Colonic mucosa (tissue), 4 donors: ENCODE data around the gene RARRES1. TPM values are rescaled to one million over a fixed set of nuclear protein-coding genes. Genes with fewer than 3 reads are reported as not detected.
A peak's percentile ranks its signal among the peaks of the same experiment; 100 is the strongest.

Experiments
- DNase-seq: peaks from one replicate; pipeline ENCODE4 v3.0.0-alpha.2; 2020
- H3K27ac ChIP-seq: fragments of 200-600 bp; one replicate; pipeline ENCODE4 v1.8.0; 2021
- H3K27me3 ChIP-seq: fragments of 200-600 bp; one replicate; pipeline ENCODE4 v1.8.0; 2021
- H3K36me3 ChIP-seq: fragments of 200-600 bp; one replicate; pipeline ENCODE4 v1.8.0; 2021
- H3K4me1 ChIP-seq: fragments of 200-600 bp; one replicate; pipeline ENCODE4 v1.8.0; 2021; ENCODE audit warnings: mild to moderate bottlenecking
- H3K4me3 ChIP-seq: fragments of 200-600 bp; one replicate; pipeline ENCODE4 v1.8.0; 2021
- H3K9ac ChIP-seq, 2 donors: one replicate each; pipeline ENCODE4 v1.7.0; 2013; ENCODE audit warnings: control low read depth in 2 of 2, low read depth in 2 of 2, low read length in 2 of 2
- H3K9me3 ChIP-seq: fragments of 200-600 bp; one replicate; pipeline ENCODE4 v1.8.0; 2021
- CTCF ChIP-seq: fragments of 200-600 bp; IDR thresholded peaks from one replicate; pipeline ENCODE4 v1.8.0; 2022; ENCODE audit warnings: antibody characterized with exemption, mild to moderate bottlenecking
- intact Hi-C: fragments of 100-400 bp; cut with DNase I; formaldehyde crosslinking; loops from one replicate; pipeline ENCODE4 v1.14.1; 2022
- total RNA-seq, 2 donors: library from RNA; stranded (reverse); fragmentation: NEBNext Ultra II Directional in 1 of 2; extraction: Animal tissue kit (Norgen Biotek cat#: 25700) in 1 of 2; gene quantifications; one replicate each; pipeline ENCODE4 v1.2.1, GENCODE V29; 2021
- donor health status: healthy.
- donor health status: DM: no; HTN: no; CAD: no.
- donor health status: DM: no; HTN: no; CAD: no.

Gene RARRES1
- total RNA-seq, 2 donors from 2014 or later = 30.6 to 79.5 TPM

- Histone ChIP-seq H3K9ac (no peak overlapping the region), H3K4me3 (no peak overlapping the region), H3K9me3 (no peaks in the 10 kb centered on the region), H3K27ac (no peak overlapping the region), H3K36me3 (no peaks in the 10 kb centered on the region), H3K4me1 (no peaks in the 10 kb centered on the region), H3K27me3 (no peaks in the 10 kb centered on the region)
- no peak for TF ChIP-seq CTCF
- intact Hi-C loops = no loop called here
- DNase-seq = no peak
Measured at GRCh38 chr3:158749526-158749925, 17.3 kb upstream of the RARRES1 start.

GRCh38 chr3:158748237-158748828 is 16.1 kb upstream of the RARRES1 start:
- Histone ChIP-seq H3K9me3 (no peaks in the 10 kb centered on the region), H3K4me3 (no peak overlapping the region), H3K36me3 (no peaks in the 10 kb centered on the region), H3K4me1 (no peaks in the 10 kb centered on the region), H3K9ac (no peak overlapping the region), H3K27me3 (no peaks in the 10 kb centered on the region), H3K27ac (no peak overlapping the region)
- intact Hi-C loops = no loop called here
- TF ChIP-seq CTCF = no peak
- peak; percentile 46 for DNase-seq

GRCh38 chr3:158747417-158747816 is 15.2 kb upstream of the RARRES1 start:
- intact Hi-C loops = no loop called here
- no peak for TF ChIP-seq CTCF
- Histone ChIP-seq H3K9ac (no peak overlapping the region), H3K27me3 (no peaks in the 10 kb centered on the region), H3K4me3 (no peak overlapping the region), H3K27ac (no peak overlapping the region), H3K36me3 (peaks cover under 1% of the 10 kb centered on the region), H3K9me3 (no peaks in the 10 kb centered on the region), H3K4me1 (no peaks in the 10 kb centered on the region)
- DNase-seq = no peak

DNA sequence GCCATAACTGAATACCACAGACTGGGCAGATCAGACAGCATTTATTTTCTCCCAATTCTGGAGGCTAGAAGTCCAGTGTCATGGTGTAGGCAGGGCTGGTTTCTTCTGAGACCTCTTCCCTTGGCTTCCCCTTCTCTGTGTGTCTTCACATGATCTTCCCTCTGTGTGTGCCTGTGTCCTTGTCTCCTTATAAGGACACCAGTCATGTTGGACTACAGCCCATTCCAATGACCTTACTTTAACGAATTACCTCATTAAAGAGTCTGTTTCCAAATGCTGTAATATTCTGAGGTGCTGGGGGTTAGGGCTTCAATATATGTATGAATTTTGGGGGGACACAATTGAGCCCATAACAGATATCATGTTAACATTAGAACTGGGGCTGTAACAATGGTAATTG is 13.3 kb upstream of the RARRES1 start:
- peaks cover 3% of the 10 kb centered on the region for H3K36me3 ChIP-seq
- H3K27ac ChIP-seq = no peak overlapping the region
- no peaks in the 10 kb centered on the region for H3K4me1 ChIP-seq
- no peak overlapping the region for H3K9ac ChIP-seq
- no peak for TF ChIP-seq CTCF
- intact Hi-C loops = no loop called here
- no peaks in the 10 kb centered on the region for H3K27me3 ChIP-seq
- no peaks in the 10 kb centered on the region for H3K9me3 ChIP-seq
- H3K4me3 ChIP-seq = no peak overlapping the region
- no peak for DNase-seq

- Histone ChIP-seq H3K36me3 (peaks cover 3% of the 10 kb centered on the region), H3K4me1 (no peaks in the 10 kb centered on the region), H3K9me3 (no peaks in the 10 kb centered on the region), H3K27me3 (no peaks in the 10 kb centered on the region), H3K9ac (no peak overlapping the region), H3K27ac (no peak overlapping the region), H3K4me3 (no peak overlapping the region)
- DNase-seq = no peak
- intact Hi-C loops = no loop called here
- no peak for TF ChIP-seq CTCF
Measured at GRCh38 chr3:158744567-158745288, 12.5 kb upstream of the RARRES1 start.
